HFFc6 (cell line): ENCODE measurements around the gene SKIL. TPM values are rescaled to one million over a fixed set of nuclear protein-coding genes. Genes with fewer than 3 reads are reported as not detected.

Experiments
- DNase-seq: peaks from one replicate; pipeline ENCODE4 v3.0.0-alpha.2; 2018
- H3K27ac Mint-ChIP-seq: 2 replicates; pipeline ENCODE4 v1.8.0; 2020; ENCODE audit warnings: mild to moderate bottlenecking, mixed read lengths
- H3K27me3 Mint-ChIP-seq: 2 replicates; pipeline ENCODE4 v1.8.0; 2021; ENCODE audit warnings: mild to moderate bottlenecking, moderate library complexity, mixed read lengths; ENCODE audit not compliant: insufficient read depth
- H3K36me3 Mint-ChIP-seq: 2 replicates; pipeline ENCODE4 v1.8.0; 2021; ENCODE audit warnings: low read depth, mixed read lengths
- H3K4me1 Mint-ChIP-seq: 2 replicates; pipeline ENCODE4 v1.8.0; 2020; ENCODE audit warnings: low read depth, mixed read lengths
- H3K4me3 Mint-ChIP-seq: 2 replicates; pipeline ENCODE4 v1.8.0; 2020; ENCODE audit warnings: mild to moderate bottlenecking, moderate library complexity, mixed read lengths
- H3K9me3 Mint-ChIP-seq: 2 replicates; pipeline ENCODE4 v1.8.0; 2020; ENCODE audit warnings: mild to moderate bottlenecking, mixed read lengths
- CTCF ChIP-seq: fragments of 200-600 bp; sonication (generic); IDR thresholded peaks from 2 replicates; pipeline ENCODE4 v1.5.0; 2021; ENCODE audit warnings: antibody characterized with exemption, mild to moderate bottlenecking
- total RNA-seq, 6 experiments: library from RNA; stranded (reverse); fragmentation: NEBNext Ultra II Directional; extraction: Animal tissue kit (Norgen Biotek cat#: 25700); gene quantifications; 2 replicates in 1 of 6; 3 replicates in 5 of 6; pipeline ENCODE4 v1.2.3, GENCODE V29; 2021

The SKIL gene
- total RNA-seq, 6 experiments from 2014 or later: 44.6 to 61.3 (median 49.9) TPM

DNA sequence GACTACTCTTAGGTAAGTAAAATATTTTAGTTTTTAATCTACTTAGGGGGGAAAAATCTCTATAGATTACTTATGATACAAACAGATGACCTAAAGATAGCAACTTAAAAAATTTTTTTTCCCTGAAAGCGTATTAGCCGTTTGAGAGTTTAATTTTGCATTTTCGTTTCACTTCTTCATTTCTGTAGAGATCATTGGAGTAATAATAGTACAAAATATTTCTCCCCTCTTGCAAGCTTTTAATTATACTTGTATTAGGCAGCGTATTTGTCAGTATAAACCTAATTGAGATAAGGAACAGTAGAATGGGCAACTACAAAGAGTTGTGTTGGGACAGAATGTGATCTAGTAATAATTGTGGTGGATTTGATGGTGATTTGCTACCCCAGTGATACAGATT, 10.3 kb downstream of the SKIL start:
- no peak for TF ChIP-seq CTCF
- H3K4me3 Mint-ChIP-seq: no peak overlapping the region

DNA sequence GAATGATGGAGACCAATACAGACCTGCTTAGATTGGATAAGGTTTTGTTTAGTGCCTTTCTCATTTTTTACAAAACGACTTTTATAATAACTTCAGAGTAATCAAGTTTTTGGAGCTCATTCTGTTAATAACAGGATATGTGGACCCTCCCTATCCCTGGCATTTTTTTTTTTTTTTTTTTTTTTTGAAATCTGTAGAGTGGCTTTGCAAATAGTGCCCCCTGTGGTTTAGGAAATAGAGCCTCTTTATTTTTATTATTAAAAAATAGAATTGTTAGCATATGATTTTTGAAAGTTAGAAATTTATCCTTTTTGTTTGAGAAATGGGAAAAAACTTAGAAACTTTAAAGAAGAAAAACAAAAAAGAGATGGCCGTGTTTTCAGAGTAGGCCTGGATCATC, 11.4 kb downstream of the SKIL start:
- DNase-seq: no peak
- Mint-ChIP-seq H3K9me3 (no peaks in the 10 kb centered on the region), H3K27me3 (no peaks in the 10 kb centered on the region), H3K27ac (no peak overlapping the region), H3K4me1 (peaks cover 39% of the 10 kb centered on the region), H3K4me3 (no peak overlapping the region), H3K36me3 (peaks cover 14% of the 10 kb centered on the region)
- TF ChIP-seq CTCF: peak; percentile 78

More for the DNA sequence above, 10.3 kb downstream of the SKIL start:
- Mint-ChIP-seq H3K27ac (no peak overlapping the region), H3K27me3 (no peaks in the 10 kb centered on the region), H3K9me3 (no peaks in the 10 kb centered on the region), H3K4me1 (peaks cover 51% of the 10 kb centered on the region), H3K36me3 (peaks cover 23% of the 10 kb centered on the region)
- no peak for DNase-seq

- no peak for TF ChIP-seq CTCF
- H3K4me1 Mint-ChIP-seq: peaks cover 26% of the 10 kb centered on the region
- H3K27ac Mint-ChIP-seq: peak overlapping the region; percentile 42; the same call in 1 of the 2 replicates
- no peak for DNase-seq
- no peak overlapping the region for H3K4me3 Mint-ChIP-seq
- no peaks in the 10 kb centered on the region for H3K27me3 Mint-ChIP-seq
- H3K36me3 Mint-ChIP-seq: 0 out of 2 replicates have a peak, but pooled peaks cover 3% of the 10 kb centered on the region
- no peaks in the 10 kb centered on the region for H3K9me3 Mint-ChIP-seq
Measured at GRCh38 chr3:170372190-170372879, 14.8 kb downstream of the SKIL start.

DNA sequence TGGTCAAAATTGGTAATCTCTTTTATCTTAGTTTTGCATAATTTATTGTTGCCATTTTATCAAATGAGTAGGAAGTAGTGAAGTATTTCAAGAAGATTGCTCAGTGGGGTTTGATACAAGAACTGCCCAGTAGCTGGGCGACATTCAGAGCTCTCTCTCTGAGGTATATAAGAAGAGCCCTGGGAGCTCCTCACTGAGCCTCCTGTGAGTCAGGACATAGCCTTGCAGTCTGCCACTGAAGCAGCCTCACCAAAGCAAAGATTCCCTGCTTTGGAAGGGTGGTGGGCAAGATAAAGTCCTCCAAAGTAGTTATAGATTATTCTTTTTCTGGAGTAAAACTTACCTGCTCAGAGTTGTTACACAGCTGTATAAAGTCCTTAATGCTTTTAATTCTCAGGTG, 26.1 kb downstream of the SKIL start:
- peak; percentile 38 for DNase-seq
- peak overlapping the region; percentile 56 for H3K27ac Mint-ChIP-seq
- peaks cover 30% of the 10 kb centered on the region for H3K36me3 Mint-ChIP-seq
- 0 out of 2 replicates have a peak, but pooled peaks cover under 1% of the 10 kb centered on the region for H3K27me3 Mint-ChIP-seq
- no peak for TF ChIP-seq CTCF
- H3K4me1 Mint-ChIP-seq: peaks cover 14% of the 10 kb centered on the region
- H3K4me3 Mint-ChIP-seq: no peak overlapping the region
- no peaks in the 10 kb centered on the region for H3K9me3 Mint-ChIP-seq

- no peak for DNase-seq
- no peak overlapping the region for H3K4me3 Mint-ChIP-seq
- peaks cover 14% of the 10 kb centered on the region for H3K4me1 Mint-ChIP-seq
- TF ChIP-seq CTCF: no peak
- peaks cover 22% of the 10 kb centered on the region for H3K36me3 Mint-ChIP-seq
- no peaks in the 10 kb centered on the region for H3K9me3 Mint-ChIP-seq
- H3K27me3 Mint-ChIP-seq: no peaks in the 10 kb centered on the region
- H3K27ac Mint-ChIP-seq: no peak overlapping the region
Measured at GRCh38 chr3:170386468-170386867, 29.0 kb downstream of the SKIL start.
